AG04449 (cell line): ENCODE measurements around the gene ALK.

ENCODE experiments used
- CTCF ChIA-PET: fragments of 350-600 bp; formaldehyde crosslinking; extraction: SDS; loops from one replicate; lab custom pipeline; 2021; ENCODE audit warnings: antibody characterized with exemption; lab: Yijun Ruan, JAX
- POLR2A ChIA-PET: fragments of 400-600, 350-600 bp; formaldehyde crosslinking; extraction: SDS; loops from one replicate; lab custom pipeline; 2020; ENCODE audit warnings: antibody characterized with exemption, inconsistent platforms; lab: Yijun Ruan, JAX
- DNase-seq: peaks from one replicate; pipeline ENCODE4 v3.0.0-alpha.2; 2010; ENCODE audit warnings: low read depth, low spot score
- H3K4me3 ChIP-seq: 2 replicates; pipeline ENCODE4 v1.5.1; 2011; ENCODE audit warnings: low read depth, mild to moderate bottlenecking, control low read depth, low read length
- TF ChIP-seq, protein P1 (sequence below): IDR thresholded peaks from one replicate; pipeline ENCODE4 v1.5.1; 2011; ENCODE audit warnings: mild to moderate bottlenecking, moderate library complexity, low read length, control low read depth, inconsistent platforms; ENCODE audit not compliant: insufficient read depth; ENCODE audit errors: missing control alignments

The ALK gene

DNA sequence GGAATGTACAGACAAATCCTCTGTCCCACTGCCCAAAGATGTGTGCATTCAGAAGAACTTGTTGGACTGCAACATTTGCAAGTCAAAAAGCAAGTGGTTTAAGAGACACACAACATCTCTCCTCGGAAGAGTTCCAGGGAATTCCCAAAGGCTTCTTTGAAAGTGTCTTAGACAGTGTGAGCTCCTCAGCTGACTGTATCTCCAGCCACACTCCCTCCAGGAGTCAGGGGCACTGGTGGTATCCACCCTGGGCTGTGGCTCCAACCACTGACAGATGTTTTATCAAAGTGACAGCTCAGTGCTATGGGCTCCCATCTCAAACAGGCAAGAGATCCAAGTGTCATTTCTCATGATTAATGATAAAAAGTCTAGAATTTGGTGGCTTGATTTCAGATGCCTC lies 48.5 kb downstream of the ALK start:
- ChIA-PET POLR2A (no interaction called here), CTCF (no interaction called here)
- no peak overlapping the region for H3K4me3 ChIP-seq
- no peak for DNase-seq
- TF ChIP-seq, protein P1, sequence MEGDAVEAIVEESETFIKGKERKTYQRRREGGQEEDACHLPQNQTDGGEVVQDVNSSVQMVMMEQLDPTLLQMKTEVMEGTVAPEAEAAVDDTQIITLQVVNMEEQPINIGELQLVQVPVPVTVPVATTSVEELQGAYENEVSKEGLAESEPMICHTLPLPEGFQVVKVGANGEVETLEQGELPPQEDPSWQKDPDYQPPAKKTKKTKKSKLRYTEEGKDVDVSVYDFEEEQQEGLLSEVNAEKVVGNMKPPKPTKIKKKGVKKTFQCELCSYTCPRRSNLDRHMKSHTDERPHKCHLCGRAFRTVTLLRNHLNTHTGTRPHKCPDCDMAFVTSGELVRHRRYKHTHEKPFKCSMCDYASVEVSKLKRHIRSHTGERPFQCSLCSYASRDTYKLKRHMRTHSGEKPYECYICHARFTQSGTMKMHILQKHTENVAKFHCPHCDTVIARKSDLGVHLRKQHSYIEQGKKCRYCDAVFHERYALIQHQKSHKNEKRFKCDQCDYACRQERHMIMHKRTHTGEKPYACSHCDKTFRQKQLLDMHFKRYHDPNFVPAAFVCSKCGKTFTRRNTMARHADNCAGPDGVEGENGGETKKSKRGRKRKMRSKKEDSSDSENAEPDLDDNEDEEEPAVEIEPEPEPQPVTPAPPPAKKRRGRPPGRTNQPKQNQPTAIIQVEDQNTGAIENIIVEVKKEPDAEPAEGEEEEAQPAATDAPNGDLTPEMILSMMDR = no peak

DNA sequence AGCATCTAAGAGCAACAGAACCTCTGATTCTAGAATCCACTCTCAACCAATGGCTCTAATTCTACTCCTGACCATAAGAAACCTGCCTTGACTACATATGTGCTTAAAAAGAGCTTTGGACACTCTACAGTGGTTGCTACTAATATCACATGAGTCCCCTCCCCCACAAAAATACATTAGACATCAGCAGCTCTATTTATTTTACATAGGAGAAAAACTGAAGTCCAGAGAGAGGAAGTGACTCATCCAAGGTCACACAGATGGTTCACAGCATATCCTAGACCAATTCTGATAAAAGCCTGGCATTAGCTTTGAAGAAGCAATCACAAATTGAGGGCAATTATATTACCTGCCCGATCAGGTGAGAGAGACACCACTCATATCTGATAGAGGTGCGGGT lies 49.8 kb downstream of the ALK start:
- DNase-seq = no peak
- TF ChIP-seq, protein P1 = no peak
- CTCF ChIA-PET = no interaction called here
- POLR2A ChIA-PET = no interaction called here
- no peak overlapping the region for H3K4me3 ChIP-seq

- CTCF ChIA-PET = interaction anchor here (2.3 kb wide), 1 partner anchor 556 kb away, joined by 6 read pairs; no protein-coding TSS in a partner anchor
- POLR2A ChIA-PET = no interaction called here
- H3K4me3 ChIP-seq = no peak overlapping the region
- no peak for DNase-seq
- TF ChIP-seq, protein P1 = no peak
Measured at GRCh38 chr2:29865512-29865911, 55.9 kb downstream of the ALK start.

DNA sequence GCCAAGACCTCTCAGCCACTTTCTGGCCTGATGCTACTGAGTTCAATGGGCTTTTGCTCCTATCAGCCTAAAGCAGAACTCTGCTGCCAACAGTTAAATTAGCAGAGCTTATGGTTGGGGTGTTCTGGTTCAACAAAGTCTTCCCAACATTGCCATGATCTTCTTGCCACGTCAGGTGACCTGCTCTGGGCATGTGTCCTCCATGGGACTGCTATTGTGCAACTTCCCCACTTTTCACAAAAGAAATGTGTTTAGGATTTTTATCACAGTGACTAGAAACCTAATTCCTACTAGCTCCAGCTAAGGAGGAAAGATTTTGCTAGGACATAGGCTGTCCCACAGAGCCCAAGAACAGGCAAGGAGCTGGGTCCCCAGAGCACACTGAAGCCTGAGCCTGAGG lies 56.4 kb downstream of the ALK start:
- POLR2A ChIA-PET = no interaction called here
- H3K4me3 ChIP-seq = no peak overlapping the region
- TF ChIP-seq, protein P1 = no peak
- no peak for DNase-seq
- CTCF ChIA-PET = interaction anchor here (2.3 kb wide), 1 partner anchor 556 kb away, joined by 6 read pairs; no protein-coding TSS in a partner anchor

DNA sequence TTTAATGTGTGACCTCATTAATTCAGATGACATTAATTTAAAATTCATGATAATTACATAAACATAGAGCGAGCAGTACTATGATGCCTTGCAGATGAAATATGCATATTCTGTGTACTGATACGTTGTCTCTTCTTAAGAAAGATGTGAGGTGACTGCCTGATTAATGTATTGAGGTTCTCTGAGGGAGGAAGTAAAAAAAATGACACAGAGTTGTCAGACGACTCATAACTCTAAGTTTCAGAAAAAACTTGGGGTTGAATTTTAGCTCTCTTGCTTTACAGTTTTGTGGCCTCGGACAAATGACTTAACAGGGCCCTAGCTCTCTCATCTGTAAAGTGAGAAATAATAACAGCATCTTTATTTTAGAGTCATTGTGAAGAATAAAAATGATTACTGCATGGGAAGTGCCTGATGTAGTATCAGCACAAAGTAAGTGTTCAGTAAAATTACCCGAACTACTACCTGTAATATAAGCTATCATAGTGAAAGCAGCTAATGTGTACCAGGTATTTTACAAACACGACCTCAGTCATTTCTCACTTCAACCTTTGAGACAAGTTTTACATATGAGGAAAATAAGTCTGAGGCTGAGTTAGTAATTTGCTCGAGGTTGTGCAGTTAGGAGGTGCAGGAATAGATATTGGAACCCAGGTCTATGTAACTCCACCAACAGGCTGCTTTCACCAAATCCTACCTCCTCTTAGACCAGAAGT lies 65.3 kb downstream of the ALK start:
- ChIA-PET POLR2A (no interaction called here), CTCF (no interaction called here)
- TF ChIP-seq, protein P1 = no peak
- DNase-seq = no peak
- H3K4me3 ChIP-seq = no peak overlapping the region

GRCh38 chr2:29850794-29851193 lies 70.6 kb downstream of the ALK start:
- CTCF ChIA-PET = interaction anchor here (0.9 to 1.5 kb wide), 3 partner anchors 8 to 892 kb away, joined by 3 to 4 read pairs (median 3); no protein-coding TSS in a partner anchor
- no peak for DNase-seq
- no peak overlapping the region for H3K4me3 ChIP-seq
- POLR2A ChIA-PET = no interaction called here
- TF ChIP-seq, protein P1 = no peak
